Activated CD8-positive, alpha-beta T cell treated with anti-CD3 and anti-CD28 coated beads for 36 hours (primary cell): ENCODE results near the gene FLNA. TPM values are rescaled to one million over a fixed set of nuclear protein-coding genes. Genes with fewer than 3 reads are reported as not detected.

Source experiments
- ATAC-seq: fragments of 200-7000 bp; cut with Tn5 transposase; one replicate; pipeline ENCODE4 v1.10.0; 2021; ENCODE audit warnings: mild to moderate bottlenecking, moderate library complexity
- CTCF ChIA-PET: fragments of 350-600 bp; sonication (Branson Sonifier 250); formaldehyde crosslinking; loops from one replicate; lab custom pipeline; 2021; ENCODE audit warnings: antibody characterized with exemption; lab: Charles Lee
- POLR2A ChIA-PET: fragments of 350-600 bp; sonication (Branson Sonifier 250); formaldehyde crosslinking; loops from one replicate; lab custom pipeline; 2021; ENCODE audit warnings: antibody characterized with exemption; lab: Charles Lee
- DNase-seq: peaks from one replicate; pipeline ENCODE4 v3.0.0-alpha.2; 2020
- H3K27ac Mint-ChIP-seq: one replicate; pipeline ENCODE4 v1.8.0; 2021; ENCODE audit warnings: mild to moderate bottlenecking, mixed read lengths
- H3K27me3 Mint-ChIP-seq: one replicate; pipeline ENCODE4 v1.8.0; 2021; ENCODE audit warnings: mixed read lengths
- H3K36me3 Mint-ChIP-seq: one replicate; pipeline ENCODE4 v1.8.0; 2021; ENCODE audit warnings: low read depth, mixed read lengths
- H3K4me1 Mint-ChIP-seq: one replicate; pipeline ENCODE4 v1.8.0; 2021; ENCODE audit warnings: low read depth, mixed read lengths
- H3K4me3 Mint-ChIP-seq: one replicate; pipeline ENCODE4 v1.8.0; 2021; ENCODE audit warnings: mild to moderate bottlenecking, moderate library complexity, mixed read lengths
- H3K9me3 Mint-ChIP-seq: one replicate; pipeline ENCODE4 v1.8.0; 2021; ENCODE audit warnings: mixed read lengths
- intact Hi-C: fragments of 100-400 bp; cut with micrococcal nuclease; formaldehyde crosslinking; loops from one replicate; pipeline ENCODE4 v1.10.0; 2022
- total RNA-seq, 2 experiments: library from RNA; stranded (reverse); gene quantifications; one replicate each; pipeline ENCODE4 v1.2.3, GENCODE V29; 2021
- TF ChIP-seq, protein P1 (sequence below): fragments of 200-600 bp; IDR thresholded peaks from one replicate; pipeline ENCODE4 v1.8.0; 2022; ENCODE audit warnings: antibody characterized with exemption, mild to moderate bottlenecking

FLNA gene
- total RNA-seq, 2 experiments from 2014 or later, result 1,057 to 1,091 TPM

DNA sequence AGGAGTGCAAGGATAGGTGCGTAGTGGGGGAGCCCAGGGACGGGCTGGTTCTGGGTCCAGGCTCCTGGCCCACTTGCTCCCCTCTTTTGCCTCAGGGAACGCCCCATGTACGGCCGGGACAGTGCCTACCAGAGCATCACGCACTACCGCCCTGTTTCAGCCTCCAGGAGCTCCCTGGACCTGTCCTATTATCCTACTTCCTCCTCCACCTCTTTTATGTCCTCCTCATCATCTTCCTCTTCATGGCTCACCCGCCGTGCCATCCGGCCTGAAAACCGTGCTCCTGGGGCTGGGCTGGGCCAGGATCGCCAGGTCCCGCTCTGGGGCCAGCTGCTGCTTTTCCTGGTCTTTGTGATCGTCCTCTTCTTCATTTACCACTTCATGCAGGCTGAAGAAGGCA is 6.4 kb upstream of the FLNA start:
- peaks cover 13% of the 10 kb centered on the region for H3K36me3 Mint-ChIP-seq
- H3K4me3 Mint-ChIP-seq, result peak overlapping the region; percentile 86
- ChIA-PET POLR2A (interaction anchor here (1.2 to 3.3 kb wide), 2 partner anchors 18 to 30 kb away, joined by 3 to 23 read pairs; partner anchors contain the start of gene RPL10), CTCF (no interaction called here)
- DNase-seq (no peak), ATAC-seq (no peak)
- TF ChIP-seq, protein P1, sequence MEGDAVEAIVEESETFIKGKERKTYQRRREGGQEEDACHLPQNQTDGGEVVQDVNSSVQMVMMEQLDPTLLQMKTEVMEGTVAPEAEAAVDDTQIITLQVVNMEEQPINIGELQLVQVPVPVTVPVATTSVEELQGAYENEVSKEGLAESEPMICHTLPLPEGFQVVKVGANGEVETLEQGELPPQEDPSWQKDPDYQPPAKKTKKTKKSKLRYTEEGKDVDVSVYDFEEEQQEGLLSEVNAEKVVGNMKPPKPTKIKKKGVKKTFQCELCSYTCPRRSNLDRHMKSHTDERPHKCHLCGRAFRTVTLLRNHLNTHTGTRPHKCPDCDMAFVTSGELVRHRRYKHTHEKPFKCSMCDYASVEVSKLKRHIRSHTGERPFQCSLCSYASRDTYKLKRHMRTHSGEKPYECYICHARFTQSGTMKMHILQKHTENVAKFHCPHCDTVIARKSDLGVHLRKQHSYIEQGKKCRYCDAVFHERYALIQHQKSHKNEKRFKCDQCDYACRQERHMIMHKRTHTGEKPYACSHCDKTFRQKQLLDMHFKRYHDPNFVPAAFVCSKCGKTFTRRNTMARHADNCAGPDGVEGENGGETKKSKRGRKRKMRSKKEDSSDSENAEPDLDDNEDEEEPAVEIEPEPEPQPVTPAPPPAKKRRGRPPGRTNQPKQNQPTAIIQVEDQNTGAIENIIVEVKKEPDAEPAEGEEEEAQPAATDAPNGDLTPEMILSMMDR, result no peak
- intact Hi-C loops, result no loop called here
- no peaks in the 10 kb centered on the region for H3K9me3 Mint-ChIP-seq
- H3K27ac Mint-ChIP-seq, result peak overlapping the region; percentile 91
- no peaks in the 10 kb centered on the region for H3K27me3 Mint-ChIP-seq
- peaks cover 18% of the 10 kb centered on the region for H3K4me1 Mint-ChIP-seq

DNA sequence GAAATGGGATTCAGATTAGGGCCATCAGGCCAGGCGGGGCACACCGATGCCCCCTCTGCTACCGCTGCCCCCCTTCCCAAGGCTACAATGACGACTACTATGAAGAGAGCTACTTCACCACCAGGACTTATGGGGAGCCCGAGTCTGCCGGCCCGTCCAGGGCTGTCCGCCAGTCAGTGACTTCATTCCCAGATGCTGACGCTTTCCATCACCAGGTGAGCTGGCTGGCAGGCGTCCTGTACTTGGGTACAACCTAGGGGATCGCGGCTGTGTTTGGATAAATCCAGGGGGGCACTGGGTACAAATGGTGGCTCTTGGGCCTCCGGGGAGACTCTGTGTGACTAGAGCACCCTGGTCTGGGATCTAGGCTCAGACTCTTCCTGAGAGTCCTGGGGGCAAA is 5.7 kb upstream of the FLNA start:
- TF ChIP-seq, protein P1, result no peak
- ChIA-PET CTCF (no interaction called here), POLR2A (interaction anchor here (0.6 to 3.3 kb wide), 4 partner anchors 19 to 30 kb away, joined by 3 to 23 read pairs (median 3); partner anchors contain the start of gene RPL10)
- DNase-seq, result no peak
- peaks cover 13% of the 10 kb centered on the region for H3K36me3 Mint-ChIP-seq
- peaks cover 18% of the 10 kb centered on the region for H3K4me1 Mint-ChIP-seq
- H3K27me3 Mint-ChIP-seq, result no peaks in the 10 kb centered on the region
- intact Hi-C loops, result no loop called here
- H3K9me3 Mint-ChIP-seq, result no peaks in the 10 kb centered on the region
- ATAC-seq, result no peak
- peak overlapping the region; percentile 91 for H3K27ac Mint-ChIP-seq
- peak overlapping the region; percentile 86 for H3K4me3 Mint-ChIP-seq

DNA sequence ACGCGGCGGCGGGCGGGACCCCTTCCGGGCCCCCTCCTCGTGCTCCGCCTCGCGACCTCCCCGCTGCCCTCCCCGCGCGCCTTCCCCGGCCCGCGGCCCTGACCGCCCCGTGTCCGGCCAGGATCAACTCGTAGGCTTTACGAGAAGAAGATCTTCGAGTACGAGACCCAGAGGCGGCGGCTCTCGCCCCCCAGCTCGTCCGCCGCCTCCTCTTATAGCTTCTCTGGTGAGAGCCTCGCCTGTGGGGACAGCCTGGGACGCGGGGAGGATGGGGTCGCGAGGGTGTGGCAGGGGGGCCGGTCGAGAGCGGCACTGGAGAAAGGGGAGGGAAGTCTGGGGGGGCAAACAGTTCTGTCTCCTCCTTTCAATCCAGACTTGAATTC is 5.1 kb upstream of the FLNA start:
- ChIA-PET POLR2A (interaction anchor here (0.7 to 3.3 kb wide), 5 partner anchors 9 to 66 kb away, joined by 3 to 23 read pairs (median 3); partner anchors contain the start of gene RPL10), CTCF (no interaction called here)
- Mint-ChIP-seq H3K4me3 (peak overlapping the region; percentile 86), H3K27ac (peak overlapping the region; percentile 91), H3K27me3 (no peaks in the 10 kb centered on the region), H3K4me1 (peaks cover 18% of the 10 kb centered on the region), H3K9me3 (no peaks in the 10 kb centered on the region), H3K36me3 (peaks cover 13% of the 10 kb centered on the region)
- intact Hi-C loops, result no loop called here
- DNase-seq (no peak), ATAC-seq (no peak)
- TF ChIP-seq, protein P1, result no peak

DNA sequence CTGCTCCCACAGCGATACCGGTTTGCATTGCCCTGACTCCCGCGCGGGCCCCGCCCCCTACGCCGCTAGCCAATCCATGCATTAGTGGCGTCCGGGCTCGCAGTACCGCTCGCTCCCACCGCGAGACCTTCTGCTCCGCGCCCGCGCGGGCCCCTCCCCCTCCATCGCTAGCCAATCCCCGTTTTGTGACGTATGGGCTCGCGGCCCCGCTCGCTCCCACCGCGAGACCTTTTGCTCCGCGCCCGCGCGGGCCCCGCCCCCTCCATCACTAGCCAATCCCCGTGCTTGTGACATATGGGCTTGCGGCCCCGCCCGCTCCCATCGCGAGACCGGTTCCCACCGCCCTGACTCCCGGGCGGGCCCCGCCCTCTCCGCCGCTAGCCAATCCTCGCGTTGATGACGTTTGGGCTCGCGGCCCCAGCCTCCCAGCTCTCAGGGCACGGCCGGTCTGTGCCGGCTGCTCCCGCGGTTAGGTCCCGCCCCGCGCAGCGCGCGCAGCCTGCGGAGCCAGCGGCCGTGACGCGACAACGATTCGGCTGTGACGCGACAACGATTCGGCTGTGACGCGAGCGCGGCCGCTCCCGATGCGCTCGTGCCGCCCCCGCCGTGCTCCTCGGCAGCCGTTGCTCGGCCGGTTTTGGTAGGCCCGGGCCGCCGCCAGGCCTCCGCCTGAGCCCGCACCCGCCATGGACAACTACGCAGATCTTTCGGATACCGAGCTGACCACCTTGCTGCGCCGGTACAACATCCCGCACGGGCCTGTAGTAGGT is 4.5 kb upstream of the FLNA start, which contains the start of gene EMD:
Gene EMD, plus strand, starts transcription at position 497 of the 770 bp plus-strand sequence. Its CDS starts 190 bp downstream, at position 687.
- DNase-seq, result peak; percentile 98
- peak within 1 kb of the TSS; percentile 91 for H3K27ac Mint-ChIP-seq
- peak within 1 kb of the TSS; percentile 86 for H3K4me3 Mint-ChIP-seq

More for the DNA sequence above, 4.5 kb upstream of the FLNA start, which contains the start of gene EMD:
- H3K36me3 Mint-ChIP-seq, result peaks cover 13% of the 10 kb centered on the region
- intact Hi-C loops, result no loop called here
- H3K4me1 Mint-ChIP-seq, result peaks cover 18% of the 10 kb centered on the region
- no peaks in the 10 kb centered on the region for H3K9me3 Mint-ChIP-seq
- H3K27me3 Mint-ChIP-seq, result no peaks in the 10 kb centered on the region
- TF ChIP-seq, protein P1, result no peak
- ChIA-PET CTCF (interaction anchor here (0.6 kb wide), 1 partner anchor 365 kb away, joined by 3 read pairs; no protein-coding TSS in a partner anchor), POLR2A (interaction anchor here (0.7 to 3.3 kb wide), 4 partner anchors 9 to 66 kb away, joined by 3 to 23 read pairs (median 4); partner anchors contain the start of gene RPL10)
- ATAC-seq, result peak; percentile 86
